Adrenal gland (tissue), 5 donors: ENCODE results near the gene ZBTB46.

Source experiments
- CTCF ChIP-seq, 6 experiments: fragments of 450-650 bp in 4 of 6; fragments of 200-600 bp in 2 of 6; sonication (generic) in 1 of 6; IDR thresholded peaks; 1 replicate in 5 of 6; 2 replicates in 1 of 6; pipeline versions ENCODE4 v1.5.1 to v1.8.0; 2016 to 2021; ENCODE audit warnings: antibody characterized with exemption in 6 of 6, mild to moderate bottlenecking in 2 of 6, moderate library complexity in 1 of 6
- POLR2A ChIP-seq, 2 donors: fragments of 450-650 bp; IDR thresholded peaks; one replicate each; pipeline ENCODE4 v1.6.1; 2017; ENCODE audit warnings: antibody characterized with exemption in 2 of 2, mild to moderate bottlenecking in 2 of 2, moderate library complexity in 1 of 2
- donor health status: DM: no; HTN: no; CAD: no.

DNA sequence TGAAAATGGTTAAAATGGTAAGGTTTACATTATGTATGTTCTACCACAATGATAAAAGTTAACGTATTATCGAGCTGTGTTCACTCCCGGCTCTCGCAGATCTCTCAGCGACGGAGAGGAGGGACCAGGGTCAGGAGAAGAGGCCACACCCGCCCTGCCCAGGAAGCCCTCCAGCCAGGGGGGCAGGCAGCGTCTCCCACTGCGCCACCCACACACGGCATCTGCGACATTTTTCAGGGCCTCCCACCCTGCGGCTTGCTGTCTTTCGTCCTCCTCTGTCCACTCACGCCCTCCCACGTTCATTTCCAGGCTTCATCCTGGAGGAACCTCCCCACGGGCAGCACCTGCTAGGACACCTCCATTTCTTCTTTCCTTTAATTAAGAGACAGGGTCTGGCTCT lies 43.3 kb downstream of the ZBTB46 start:
- TF ChIP-seq CTCF (IDR thresholded peaks at IDR 0.05), result no peak
- no peak for TF ChIP-seq POLR2A (IDR thresholded peaks at IDR 0.05)
